CD4-positive, alpha-beta T cell treated with Interleukin-1 beta for 1 hour (primary cell): ENCODE results near the gene RPS2.
"Not testable (repeated sequence)": the region's sequence is repeated elsewhere in the genome, so short reads cannot be mapped to it uniquely, and the experiment has no call there.

Source experiments
- DNase-seq, 2 donors: peaks; one replicate each; pipeline ENCODE4 v3.0.0-alpha.2; 2020 to 2022

Gene RPS2

GRCh38 chr16:1962161-1963153 lies 2.2 kb downstream of the RPS2 start:
- not testable (repeated sequence) for DNase-seq

- DNase-seq: no peak
Measured at GRCh38 chr16:1961651-1962067, 3.0 kb downstream of the RPS2 start.

GRCh38 chr16:1960665-1961630 lies 3.7 kb downstream of the RPS2 start:
- peak in 1 of 2 donors; percentile 43 for DNase-seq

- DNase-seq: peak; percentile 89 to 92
Measured at GRCh38 chr16:1959269-1960039, 5.2 kb downstream of the RPS2 start, which contains the start of gene NDUFB10. Gene NDUFB10 (plus strand): TSS chr16:1959538. CDS start chr16:1959625, 87 bp downstream.

GRCh38 chr16:1958715-1959268 lies 5.8 kb downstream of the RPS2 start:
- no peak for DNase-seq

GRCh38 chr16:1958143-1958491 lies 6.5 kb downstream of the RPS2 start:
- not testable (repeated sequence) for DNase-seq

GRCh38 chr16:1957434-1958142 lies 7.0 kb downstream of the RPS2 start:
- not testable (repeated sequence) for DNase-seq

- no peak for DNase-seq
Measured at GRCh38 chr16:1953734-1954133, 10.9 kb downstream of the RPS2 start.

- DNase-seq: no peak
Measured at GRCh38 chr16:1950559-1950958, 14.1 kb downstream of the RPS2 start.

- no peak for DNase-seq
Measured at GRCh38 chr16:1950047-1950446, 14.6 kb downstream of the RPS2 start.

- DNase-seq: no peak
Measured at GRCh38 chr16:1949507-1949906, 15.1 kb downstream of the RPS2 start.

- DNase-seq: no peak
Measured at GRCh38 chr16:1947369-1947670, 17.3 kb downstream of the RPS2 start.

- no peak for DNase-seq
Measured at GRCh38 chr16:1946495-1947368, 17.9 kb downstream of the RPS2 start.

GRCh38 chr16:1945559-1946391 lies 18.9 kb downstream of the RPS2 start:
- DNase-seq: no peak

- DNase-seq: no peak
Measured at GRCh38 chr16:1944612-1945199, 19.9 kb downstream of the RPS2 start.

GRCh38 chr16:1942810-1943726 lies 21.6 kb downstream of the RPS2 start, which contains the start of gene MSRB1:
Gene MSRB1 (minus strand): TSS chr16:1943199. CDS start chr16:1943156, 43 bp downstream.
- peak; percentile 99 for DNase-seq

- peak in 1 of 2 donors; percentile 47 for DNase-seq
Measured at GRCh38 chr16:1942047-1942809, 22.4 kb downstream of the RPS2 start.
